Epithelial cell of umbilical artery (primary cell): ENCODE results near the gene CYLC1. TPM values are rescaled to one million over a fixed set of nuclear protein-coding genes. Genes with fewer than 3 reads are reported as not detected.

ENCODE experiments used
- total RNA-seq: library from RNA; depleted of rRNA; stranded (reverse); fragments of >200 nt; gene quantifications from 2 replicates; pipeline ENCODE4 v1.2.3, GENCODE V29; 2014

CYLC1 gene, protein sequence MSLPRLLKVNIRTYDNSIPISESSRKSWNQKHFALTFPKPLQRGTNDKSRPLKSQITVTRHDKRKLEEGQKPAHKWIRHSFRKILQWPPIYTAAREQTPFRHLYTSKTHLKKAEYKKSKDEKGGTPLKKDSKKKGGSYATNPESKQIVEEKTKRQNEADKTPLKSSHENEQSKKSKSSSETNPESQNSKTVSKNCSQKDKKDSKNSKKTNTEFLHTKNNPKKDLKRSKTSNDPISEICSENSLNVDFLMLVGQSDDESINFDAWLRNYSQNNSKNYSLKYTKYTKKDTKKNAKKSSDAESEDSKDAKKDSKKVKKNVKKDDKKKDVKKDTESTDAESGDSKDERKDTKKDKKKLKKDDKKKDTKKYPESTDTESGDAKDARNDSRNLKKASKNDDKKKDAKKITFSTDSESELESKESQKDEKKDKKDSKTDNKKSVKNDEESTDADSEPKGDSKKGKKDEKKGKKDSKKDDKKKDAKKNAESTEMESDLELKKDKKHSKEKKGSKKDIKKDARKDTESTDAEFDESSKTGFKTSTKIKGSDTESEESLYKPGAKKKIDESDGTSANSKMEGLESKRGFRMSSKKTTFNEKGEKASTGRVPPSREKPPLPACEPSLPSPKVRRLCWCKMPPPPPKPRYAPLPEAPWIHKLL
- total RNA-seq: not detected in 2 replicates

GRCh38 chrX:83860846-83861245 lies at the start of gene CYLC1:
CYLC1 (plus strand) TSS chrX:83861146; CDS start chrX:83861183, 37 bp downstream.

